ENCODE data around the gene SFXN5. TPM values are rescaled to one million over a fixed set of nuclear protein-coding genes. Genes with fewer than 3 reads are reported as not detected.

Gene SFXN5
- total RNA-seq, 1 donor from 2014 or later = 13.1 TPM

DNA sequence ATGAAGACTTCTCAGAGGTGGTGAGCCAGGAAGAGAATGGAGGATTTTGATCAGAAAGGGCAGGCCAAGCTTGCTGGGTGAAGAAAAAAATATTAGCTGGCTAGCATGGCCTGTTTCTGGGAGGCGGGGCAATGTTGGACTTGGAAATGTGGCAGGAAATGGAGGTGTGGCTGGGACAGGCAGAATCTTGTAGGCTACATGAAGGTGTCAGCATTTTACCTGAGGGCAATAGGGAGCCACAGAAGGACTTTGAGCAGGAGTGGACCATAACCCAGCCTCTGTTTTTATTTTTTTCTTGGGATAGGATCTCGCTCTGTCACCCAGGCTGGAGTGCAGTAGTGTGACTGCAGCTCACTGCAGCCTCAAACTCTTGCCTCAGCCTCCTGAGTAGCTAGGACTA is 122.5 kb downstream of the SFXN5 start:
- intact Hi-C loops (cut with DNase I) = no loop called here
- H3K27ac ChIP-seq = no peak overlapping the region
- DNase-seq = no peak
- H3K4me3 ChIP-seq = no peak overlapping the region
- no peaks in the 10 kb centered on the region for H3K36me3 ChIP-seq
- H3K27me3 ChIP-seq = no peaks in the 10 kb centered on the region
- no peaks in the 10 kb centered on the region for H3K9me3 ChIP-seq
- TF ChIP-seq, protein P1, sequence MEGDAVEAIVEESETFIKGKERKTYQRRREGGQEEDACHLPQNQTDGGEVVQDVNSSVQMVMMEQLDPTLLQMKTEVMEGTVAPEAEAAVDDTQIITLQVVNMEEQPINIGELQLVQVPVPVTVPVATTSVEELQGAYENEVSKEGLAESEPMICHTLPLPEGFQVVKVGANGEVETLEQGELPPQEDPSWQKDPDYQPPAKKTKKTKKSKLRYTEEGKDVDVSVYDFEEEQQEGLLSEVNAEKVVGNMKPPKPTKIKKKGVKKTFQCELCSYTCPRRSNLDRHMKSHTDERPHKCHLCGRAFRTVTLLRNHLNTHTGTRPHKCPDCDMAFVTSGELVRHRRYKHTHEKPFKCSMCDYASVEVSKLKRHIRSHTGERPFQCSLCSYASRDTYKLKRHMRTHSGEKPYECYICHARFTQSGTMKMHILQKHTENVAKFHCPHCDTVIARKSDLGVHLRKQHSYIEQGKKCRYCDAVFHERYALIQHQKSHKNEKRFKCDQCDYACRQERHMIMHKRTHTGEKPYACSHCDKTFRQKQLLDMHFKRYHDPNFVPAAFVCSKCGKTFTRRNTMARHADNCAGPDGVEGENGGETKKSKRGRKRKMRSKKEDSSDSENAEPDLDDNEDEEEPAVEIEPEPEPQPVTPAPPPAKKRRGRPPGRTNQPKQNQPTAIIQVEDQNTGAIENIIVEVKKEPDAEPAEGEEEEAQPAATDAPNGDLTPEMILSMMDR (IDR thresholded peaks at IDR 0.05) = no peak
- no peaks in the 10 kb centered on the region for H3K4me1 ChIP-seq
- no peak for ATAC-seq

GRCh38 chr2:72947952-72948830 is 123.3 kb downstream of the SFXN5 start:
- ATAC-seq = no peak
- Histone ChIP-seq H3K4me1 (no peaks in the 10 kb centered on the region), H3K36me3 (no peaks in the 10 kb centered on the region), H3K9me3 (no peaks in the 10 kb centered on the region), H3K27ac (no peak overlapping the region), H3K27me3 (no peaks in the 10 kb centered on the region), H3K4me3 (no peak overlapping the region)
- DNase-seq = no peak
- intact Hi-C loops (cut with DNase I) = no loop called here
- TF ChIP-seq, protein P1 (IDR thresholded peaks at IDR 0.05) = no peak

DNA sequence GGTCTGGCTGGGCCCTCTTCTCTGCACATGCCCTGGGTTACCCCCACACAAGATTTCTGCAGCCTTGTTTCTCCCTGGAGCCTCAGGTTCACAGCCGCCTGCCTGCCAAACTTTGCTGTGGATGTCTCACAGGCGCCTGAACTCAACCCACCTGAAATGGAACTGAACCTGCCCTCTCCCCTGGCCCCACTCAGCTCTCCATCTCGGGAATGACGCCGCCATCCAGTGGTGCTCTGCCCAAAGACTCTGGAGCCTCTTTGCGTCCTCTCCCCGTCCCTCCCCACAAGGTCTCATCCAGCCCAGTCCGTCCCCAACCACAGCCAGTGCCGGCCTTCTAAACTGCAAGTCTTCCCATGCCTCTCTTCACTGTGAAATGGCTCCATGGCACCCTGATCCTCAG is 125.0 kb downstream of the SFXN5 start:
- H3K4me1 ChIP-seq = no peaks in the 10 kb centered on the region
- H3K27me3 ChIP-seq = no peaks in the 10 kb centered on the region
- H3K4me3 ChIP-seq = no peak overlapping the region
- H3K9me3 ChIP-seq = no peaks in the 10 kb centered on the region
- ATAC-seq = no peak
- H3K27ac ChIP-seq = no peak overlapping the region
- TF ChIP-seq, protein P1 (IDR thresholded peaks at IDR 0.05) = no peak
- no peak for DNase-seq
- intact Hi-C loops (cut with DNase I) = no loop called here
- H3K36me3 ChIP-seq = no peaks in the 10 kb centered on the region

DNA sequence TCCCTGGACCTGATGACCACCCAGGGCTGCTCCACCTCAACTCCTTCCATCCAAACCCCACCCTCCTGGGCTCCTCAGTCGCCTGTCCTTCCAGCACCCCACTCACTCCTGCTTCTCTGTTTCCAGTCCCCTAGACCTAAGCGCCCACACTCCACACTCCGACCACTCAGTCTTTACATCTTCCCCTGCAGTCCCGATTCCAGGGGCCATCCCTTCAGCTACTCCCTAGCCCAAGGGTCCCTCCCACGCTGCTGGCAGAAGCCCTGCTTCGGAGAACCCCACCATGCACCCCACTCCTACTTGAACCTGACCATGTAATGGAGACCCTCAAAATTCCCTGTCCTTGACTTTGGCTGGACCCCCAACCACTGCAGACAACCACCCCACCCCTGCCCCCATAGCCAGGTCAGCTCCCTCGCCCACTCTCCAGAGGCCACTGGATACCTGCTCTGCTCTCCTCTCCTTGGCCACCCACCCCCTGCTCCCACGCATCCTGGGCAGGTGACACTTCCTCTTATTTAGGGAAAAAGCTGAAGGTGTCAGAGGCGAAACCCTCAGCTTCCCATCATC is 126.0 kb downstream of the SFXN5 start:
- TF ChIP-seq, protein P1 (IDR thresholded peaks at IDR 0.05) = no peak
- ATAC-seq (no peak), DNase-seq (no peak)
- H3K27ac ChIP-seq = no peak overlapping the region
- no peaks in the 10 kb centered on the region for H3K27me3 ChIP-seq
- no peaks in the 10 kb centered on the region for H3K9me3 ChIP-seq
- H3K36me3 ChIP-seq = no peaks in the 10 kb centered on the region
- intact Hi-C loops (cut with DNase I) = no loop called here
- H3K4me1 ChIP-seq = no peaks in the 10 kb centered on the region
- H3K4me3 ChIP-seq = no peak overlapping the region

GRCh38 chr2:72944804-72945449 is 126.6 kb downstream of the SFXN5 start:
- Histone ChIP-seq H3K4me3 (no peak overlapping the region), H3K4me1 (no peaks in the 10 kb centered on the region), H3K9me3 (no peaks in the 10 kb centered on the region), H3K36me3 (no peaks in the 10 kb centered on the region), H3K27ac (no peak overlapping the region), H3K27me3 (no peaks in the 10 kb centered on the region)
- ATAC-seq (no peak), DNase-seq (no peak)
- TF ChIP-seq, protein P1 (IDR thresholded peaks at IDR 0.05) = no peak
- intact Hi-C loops (cut with DNase I) = no loop called here
